GM18502 (cell line): ENCODE data around the gene FOXP1.

Experiments
- ATAC-seq: cut with Tn5 transposase; IDR thresholded peaks from one replicate; pipeline ENCODE4 v1.9.1; 2021; ENCODE audit warnings: mild to moderate bottlenecking; ENCODE audit not compliant: unreplicated experiment, poor library complexity

FOXP1 gene

GRCh38 chr3:71512544-71512943, 71.0 kb downstream of the FOXP1 start:
- ATAC-seq: no peak

GRCh38 chr3:71512000-71512399, 71.5 kb downstream of the FOXP1 start:
- peak; percentile 78 for ATAC-seq

- no peak for ATAC-seq
Measured at GRCh38 chr3:71511446-71511845, 72.1 kb downstream of the FOXP1 start.

- no peak for ATAC-seq
Measured at GRCh38 chr3:71511037-71511436, 72.5 kb downstream of the FOXP1 start.

- ATAC-seq: no peak
Measured at GRCh38 chr3:71510510-71510909, 73.0 kb downstream of the FOXP1 start.

- ATAC-seq: no peak
Measured at GRCh38 chr3:71509066-71509465, 74.5 kb downstream of the FOXP1 start.

- no peak for ATAC-seq
Measured at GRCh38 chr3:71505767-71506350, 77.7 kb downstream of the FOXP1 start.

GRCh38 chr3:71504250-71505036, 79.1 kb downstream of the FOXP1 start:
- ATAC-seq: no peak

- no peak for ATAC-seq
Measured at GRCh38 chr3:71503525-71504249, 79.8 kb downstream of the FOXP1 start.

GRCh38 chr3:71502066-71502625, 81.4 kb downstream of the FOXP1 start:
- no peak for ATAC-seq

GRCh38 chr3:71500696-71501095, 82.8 kb downstream of the FOXP1 start:
- no peak for ATAC-seq

GRCh38 chr3:71499227-71499876, 84.2 kb downstream of the FOXP1 start:
- ATAC-seq: no peak

- no peak for ATAC-seq
Measured at GRCh38 chr3:71498543-71498942, 85.0 kb downstream of the FOXP1 start.

- no peak for ATAC-seq
Measured at GRCh38 chr3:71497971-71498444, 85.5 kb downstream of the FOXP1 start.

- no peak for ATAC-seq
Measured at GRCh38 chr3:71497367-71497897, 86.1 kb downstream of the FOXP1 start.

GRCh38 chr3:71495708-71496472, 87.6 kb downstream of the FOXP1 start:
- ATAC-seq: no peak

- ATAC-seq: no peak
Measured at GRCh38 chr3:71494212-71494611, 89.3 kb downstream of the FOXP1 start.

GRCh38 chr3:71492974-71493771, 90.4 kb downstream of the FOXP1 start:
- ATAC-seq: no peak

- ATAC-seq: no peak
Measured at GRCh38 chr3:71492566-71492965, 91.0 kb downstream of the FOXP1 start.
